A204.1 (cell line): ENCODE results near the gene KIF9.
"Not testable (repeated sequence)": the region's sequence is repeated elsewhere in the genome, so short reads cannot be mapped to it uniquely, and the experiment has no call there.

Experiments
- FAIRE-seq: peaks from 2 replicates; lab custom pipeline; 2012; peaks lifted over from hg19 to GRCh38; lab: Jason Lieb, UNC

Gene KIF9

GRCh38 chr3:47293822-47294221 lies 11.2 kb upstream of the KIF9 start:
- no peak for FAIRE-seq

- FAIRE-seq: not testable (repeated sequence)
These were observed 9.3 kb upstream of the KIF9 start for GRCh38 chr3:47291754-47292420.

- no peak for FAIRE-seq
These were observed 8.7 kb upstream of the KIF9 start for GRCh38 chr3:47291158-47291753.

- FAIRE-seq: no peak
These were observed 6.6 kb upstream of the KIF9 start for GRCh38 chr3:47288966-47289910.

GRCh38 chr3:47283591-47284364 lies 1.2 kb upstream of the KIF9 start:
- FAIRE-seq: no peak

- FAIRE-seq: no peak
These were observed 566 bp upstream of the KIF9 start for GRCh38 chr3:47283193-47283537.

- no peak for FAIRE-seq
These were observed 2.1 kb downstream of the KIF9 start for GRCh38 chr3:47280519-47280918.

- FAIRE-seq: no peak
These were observed 6.0 kb downstream of the KIF9 start for GRCh38 chr3:47276558-47276957.

GRCh38 chr3:47274652-47275051 lies 7.9 kb downstream of the KIF9 start:
- FAIRE-seq: no peak

GRCh38 chr3:47273564-47273963 lies 9.0 kb downstream of the KIF9 start:
- no peak for FAIRE-seq

- FAIRE-seq: no peak
These were observed 12.1 kb downstream of the KIF9 start for GRCh38 chr3:47270526-47270925.

GRCh38 chr3:47267490-47267824 lies 15.1 kb downstream of the KIF9 start:
- FAIRE-seq: no peak

- FAIRE-seq: no peak
These were observed 15.7 kb downstream of the KIF9 start for GRCh38 chr3:47266709-47267489.

- FAIRE-seq: no peak
These were observed 16.7 kb downstream of the KIF9 start for GRCh38 chr3:47265725-47266428.

- no peak for FAIRE-seq
These were observed 17.6 kb downstream of the KIF9 start for GRCh38 chr3:47265008-47265407.

GRCh38 chr3:47261301-47261700 lies 21.3 kb downstream of the KIF9 start:
- FAIRE-seq: no peak

GRCh38 chr3:47260605-47261004 lies 22.0 kb downstream of the KIF9 start:
- no peak for FAIRE-seq

- FAIRE-seq: no peak
These were observed 23.5 kb downstream of the KIF9 start for GRCh38 chr3:47259114-47259513.

GRCh38 chr3:47256331-47256730 lies 26.3 kb downstream of the KIF9 start:
- not testable (repeated sequence) for FAIRE-seq

GRCh38 chr3:47251689-47252088 lies 30.9 kb downstream of the KIF9 start:
- FAIRE-seq: no peak

GRCh38 chr3:47251085-47251484 lies 31.5 kb downstream of the KIF9 start:
- not testable (repeated sequence) for FAIRE-seq
